GM20000 (cell line): ENCODE measurements around the gene ATG13.

ENCODE experiments used
- DNase-seq: peaks from one replicate; pipeline ENCODE4 v3.0.0; 2012; ENCODE audit warnings: low spot score
- CTCF ChIP-seq: IDR thresholded peaks from 2 replicates; pipeline ENCODE4 v1.5.1; 2012; ENCODE audit warnings: mild to moderate bottlenecking, control low read depth; ENCODE audit errors: extremely low read depth, missing control alignments

Gene ATG13

GRCh38 chr11:46676436-46677158 is 59.2 kb downstream of the ATG13 start:
- DNase-seq, result no peak
- TF ChIP-seq CTCF, result no peak

DNA sequence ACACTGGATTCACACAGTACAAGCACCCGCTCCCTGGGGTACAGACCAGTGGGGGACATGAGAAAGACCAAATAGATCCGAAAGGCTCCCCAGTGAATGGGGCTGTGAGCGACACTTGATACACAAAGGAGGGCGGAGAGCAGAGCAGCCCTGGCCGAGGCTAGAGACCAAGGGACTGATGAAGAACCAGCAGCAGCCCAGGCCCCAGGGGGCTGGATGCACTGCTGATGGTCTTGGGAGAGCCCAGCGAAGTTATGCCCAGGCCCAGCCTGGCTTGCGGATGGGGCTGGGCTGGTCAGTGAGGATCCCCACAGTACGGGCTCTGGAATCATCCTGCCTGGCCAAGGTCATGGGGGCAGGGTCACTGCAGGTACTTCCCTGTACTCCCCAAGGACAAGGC is 59.8 kb downstream of the ATG13 start:
- no peak for DNase-seq
- no peak for TF ChIP-seq CTCF

DNA sequence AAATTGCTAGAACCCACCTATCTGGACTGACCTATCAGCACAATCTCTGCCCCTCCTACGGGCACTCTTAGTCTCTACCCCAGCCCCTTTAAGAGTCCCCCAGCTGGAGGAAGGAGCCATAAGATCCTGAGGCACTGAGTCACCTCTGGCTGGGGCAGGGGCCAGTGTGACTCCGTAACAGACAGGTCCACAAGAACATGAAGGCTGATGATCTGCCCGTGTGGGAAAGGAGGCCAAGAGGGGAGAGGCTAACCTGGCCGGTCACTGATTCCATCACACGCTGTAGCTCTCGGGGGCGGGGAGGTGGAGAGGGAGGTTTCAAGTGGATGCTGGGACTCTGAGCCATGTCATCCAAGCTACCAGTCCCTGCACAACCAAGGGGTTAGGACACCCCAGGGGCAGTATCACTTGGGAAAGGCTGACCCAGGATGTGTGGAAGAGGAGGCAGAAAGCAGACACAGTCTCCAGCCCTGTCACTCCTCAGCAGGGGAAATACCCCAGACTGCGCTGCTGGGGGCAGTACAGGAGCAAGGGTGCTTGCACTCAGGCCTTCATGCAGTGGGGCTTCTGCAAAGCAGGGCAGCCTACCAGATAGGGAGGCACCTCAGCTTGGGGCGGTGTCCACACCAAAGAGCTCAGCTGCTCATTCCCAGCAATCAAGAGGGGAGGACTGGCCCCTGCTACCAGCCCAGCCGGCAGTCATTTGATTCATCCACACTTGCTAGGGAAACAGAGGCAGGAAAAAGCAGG is 60.8 kb downstream of the ATG13 start:
- TF ChIP-seq CTCF, result no peak
- DNase-seq, result no peak

GRCh38 chr11:46678741-46679130 is 61.4 kb downstream of the ATG13 start:
- DNase-seq, result no peak
- no peak for TF ChIP-seq CTCF

DNA sequence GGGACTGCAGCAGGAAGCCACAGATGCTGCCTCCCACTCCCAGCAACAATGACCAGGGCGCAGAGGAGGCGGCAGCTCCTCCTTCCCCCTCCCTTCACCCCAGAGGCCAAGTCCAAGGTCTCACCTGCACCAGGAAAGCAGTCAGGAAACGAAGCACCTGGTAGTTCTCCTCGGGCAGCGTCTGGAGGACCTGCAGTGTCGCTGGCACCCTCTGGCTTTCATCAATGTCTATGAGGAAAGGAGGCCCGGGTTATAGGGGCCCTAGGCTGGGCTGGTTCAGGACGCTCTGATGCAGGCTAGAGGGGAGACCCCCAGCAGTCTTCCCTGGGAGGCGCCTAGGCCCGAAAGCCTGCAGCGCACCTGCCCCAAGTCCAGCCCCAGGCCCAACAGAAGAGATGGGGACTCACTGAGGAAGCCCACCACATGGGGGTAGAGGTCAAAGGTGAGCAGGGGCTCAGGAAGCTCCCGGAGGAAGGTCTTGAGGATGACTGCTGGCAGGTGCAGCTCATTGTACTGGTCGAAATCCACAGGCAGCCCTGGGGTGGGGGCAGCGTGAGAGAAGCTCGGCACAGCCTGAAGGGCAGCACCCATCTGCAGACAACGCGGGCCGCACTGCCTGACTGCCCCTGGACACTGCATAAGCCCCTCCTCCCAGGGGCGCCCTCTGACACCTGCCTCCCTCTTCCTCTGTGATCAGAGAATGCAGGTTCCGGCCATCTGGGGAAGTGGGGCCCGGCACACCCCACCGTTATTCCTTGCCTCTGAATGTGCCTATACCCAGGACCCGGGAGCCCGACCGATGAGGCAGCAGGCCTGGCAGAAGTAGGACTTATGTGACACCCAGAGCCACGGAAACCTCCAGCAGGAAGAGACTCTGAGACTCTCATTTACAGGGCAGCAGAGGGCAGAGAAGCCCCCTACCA is 62.1 kb downstream of the ATG13 start:
- DNase-seq, result no peak
- no peak for TF ChIP-seq CTCF

DNA sequence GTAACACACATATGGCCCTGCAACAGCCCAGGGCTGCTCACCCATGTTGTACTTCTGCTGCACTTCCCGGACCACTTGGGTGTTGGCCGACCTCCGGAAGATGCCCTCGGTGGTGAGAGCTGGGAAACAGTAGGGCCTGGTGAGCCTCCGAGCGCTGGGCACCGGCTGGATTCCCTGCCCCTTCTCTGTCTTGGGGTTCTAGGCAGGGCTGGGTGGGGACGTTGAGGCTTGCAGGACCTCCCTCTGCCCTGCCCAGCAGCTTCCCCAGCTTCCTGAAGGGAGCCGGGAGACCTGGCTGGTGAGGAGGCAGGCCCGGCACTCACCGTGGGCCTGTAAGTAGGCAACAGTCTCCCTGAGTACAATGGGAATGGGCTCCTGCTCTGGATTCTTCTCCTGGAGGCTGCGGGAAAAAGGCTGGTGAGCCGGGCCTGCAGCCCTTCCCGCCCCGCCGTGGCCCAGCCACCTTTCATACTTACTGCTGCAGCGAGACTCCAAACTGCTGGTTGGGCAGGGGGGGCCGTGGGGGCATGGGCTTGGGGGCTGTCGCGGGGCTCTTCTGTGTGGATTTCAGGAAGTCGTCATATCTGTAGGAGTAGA is 62.9 kb downstream of the ATG13 start:
- DNase-seq, result no peak
- TF ChIP-seq CTCF, result no peak
